Measurements from ENCODE around the gene FAM227B.

FAM227B gene

GRCh38 chr15:49293941-49294340, 326.7 kb downstream of the FAM227B start:
- no peak for DNase-seq (ENCODE audit: low spot score)

GRCh38 chr15:49290191-49290590, 330.4 kb downstream of the FAM227B start:
- DNase-seq (ENCODE audit: low spot score), result no peak

- DNase-seq (ENCODE audit: low spot score), result no peak
These were observed 332.2 kb downstream of the FAM227B start for GRCh38 chr15:49288391-49288790.

GRCh38 chr15:49287481-49287880, 333.1 kb downstream of the FAM227B start:
- DNase-seq (ENCODE audit: low spot score), result no peak

- no peak for DNase-seq (ENCODE audit: low spot score)
These were observed 333.8 kb downstream of the FAM227B start for GRCh38 chr15:49286649-49287404.

GRCh38 chr15:49282366-49282765, 338.3 kb downstream of the FAM227B start:
- DNase-seq (ENCODE audit: low spot score), result no peak

GRCh38 chr15:49279521-49280456, 340.8 kb downstream of the FAM227B start:
- no peak for DNase-seq (ENCODE audit: low spot score)

GRCh38 chr15:49278751-49279150, 341.9 kb downstream of the FAM227B start:
- no peak for DNase-seq (ENCODE audit: low spot score)

All from kidney tubule cell (primary cell).